HEK293T (cell line): ENCODE measurements around the gene GAS2L1.

ENCODE experiments used
- CTBP1 ChIP-seq: fragments of 450-650 bp; IDR thresholded peaks from 2 replicates; pipeline ENCODE4 v1.6.1; 2016; ENCODE audit warnings: borderline replicate concordance
- FOXK2 ChIP-seq: fragments of 450-650 bp; IDR thresholded peaks from 2 replicates; pipeline ENCODE4 v1.6.1; 2016; ENCODE audit warnings: mild to moderate bottlenecking
- FOXM1 ChIP-seq: fragments of 450-650 bp; IDR thresholded peaks from 2 replicates; pipeline ENCODE4 v1.6.1; 2017; ENCODE audit warnings: mild to moderate bottlenecking, borderline replicate concordance
- L3MBTL2 ChIP-seq: fragments of 450-650 bp; conservative IDR thresholded peaks from 2 replicates; pipeline ENCODE4 v1.6.1; 2016; ENCODE audit warnings: mild to moderate bottlenecking
- LEF1 ChIP-seq: fragments of 450-650 bp; IDR thresholded peaks from 2 replicates; pipeline ENCODE4 v1.6.1; 2017; ENCODE audit warnings: mild to moderate bottlenecking, borderline replicate concordance
- SUZ12 ChIP-seq: fragments of 450-650 bp; IDR thresholded peaks from 2 replicates; pipeline ENCODE4 v1.6.1; 2016; ENCODE audit warnings: mild to moderate bottlenecking
- TARDBP ChIP-seq: fragments of 450-650 bp; IDR thresholded peaks from 2 replicates; pipeline ENCODE4 v1.6.1; 2016
- ZNF384 ChIP-seq: fragments of 450-650 bp; IDR thresholded peaks from 2 replicates; pipeline ENCODE4 v1.6.1; 2016

DNA sequence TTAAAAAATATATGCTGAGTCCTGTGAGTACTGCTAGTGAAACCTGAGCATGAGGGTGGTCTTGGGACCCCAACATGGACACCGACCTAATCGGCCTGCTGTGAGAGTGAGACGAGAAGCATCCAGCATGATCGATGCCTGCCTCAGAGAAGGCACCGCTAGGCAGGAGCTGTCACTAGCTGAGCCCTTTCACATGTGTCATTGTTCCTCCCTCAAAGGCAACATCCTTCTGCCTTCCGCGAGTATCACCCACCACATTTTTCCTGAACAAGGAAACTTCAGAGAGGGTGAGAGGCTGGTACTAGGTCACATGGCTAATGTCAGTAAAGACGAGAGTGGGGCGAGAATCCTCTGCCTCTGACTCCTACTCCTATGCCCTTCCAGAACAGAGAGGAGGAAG is 46.3 kb downstream of the GAS2L1 start:
- TF ChIP-seq ZNF384, result no peak
- no peak for TF ChIP-seq LEF1
- TF ChIP-seq SUZ12, result no peak
- no peak for TF ChIP-seq FOXK2
- TF ChIP-seq L3MBTL2, result no peak
- no peak for TF ChIP-seq TARDBP
- no peak for TF ChIP-seq CTBP1
- TF ChIP-seq FOXM1, result no peak
